GM19238 (cell line): ENCODE measurements around the gene GRIK3.

ENCODE experiments used
- DNase-seq: peaks from one replicate; pipeline ENCODE4 v3.0.0; 2011; ENCODE audit warnings: low spot score; ENCODE audit not compliant: insufficient read length

The GRIK3 gene

GRCh38 chr1:36835017-36835695 is 199.2 kb downstream of the GRIK3 start:
- DNase-seq, result no peak

- no peak for DNase-seq
Observed at GRCh38 chr1:36834586-36834985, 199.7 kb downstream of the GRIK3 start.

- no peak for DNase-seq
Observed at GRCh38 chr1:36831186-36831810, 203.0 kb downstream of the GRIK3 start.

GRCh38 chr1:36829961-36830360 is 204.4 kb downstream of the GRIK3 start:
- no peak for DNase-seq

- DNase-seq, result no peak
Observed at GRCh38 chr1:36829066-36829465, 205.2 kb downstream of the GRIK3 start.

GRCh38 chr1:36825226-36825625 is 209.1 kb downstream of the GRIK3 start:
- DNase-seq, result no peak

GRCh38 chr1:36824390-36824861 is 209.9 kb downstream of the GRIK3 start:
- DNase-seq, result no peak

GRCh38 chr1:36822648-36823047 is 211.7 kb downstream of the GRIK3 start:
- no peak for DNase-seq

- no peak for DNase-seq
Observed at GRCh38 chr1:36821386-36821785, 212.9 kb downstream of the GRIK3 start.

- DNase-seq, result no peak
Observed at GRCh38 chr1:36818771-36819170, 215.5 kb downstream of the GRIK3 start.

- no peak for DNase-seq
Observed at GRCh38 chr1:36816348-36816747, 218.0 kb downstream of the GRIK3 start.

- no peak for DNase-seq
Observed at GRCh38 chr1:36814774-36815173, 219.5 kb downstream of the GRIK3 start.

- DNase-seq, result no peak
Observed at GRCh38 chr1:36814083-36814482, 220.2 kb downstream of the GRIK3 start.

GRCh38 chr1:36807262-36807661 is 227.1 kb downstream of the GRIK3 start:
- DNase-seq, result no peak

- no peak for DNase-seq
Observed at GRCh38 chr1:36805979-36806640, 228.2 kb downstream of the GRIK3 start.

- no peak for DNase-seq
Observed at GRCh38 chr1:36804669-36805314, 229.5 kb downstream of the GRIK3 start.

GRCh38 chr1:36803868-36804570 is 230.3 kb downstream of the GRIK3 start:
- no peak for DNase-seq

GRCh38 chr1:36802018-36802417 is 232.3 kb downstream of the GRIK3 start:
- DNase-seq, result no peak

- no peak for DNase-seq
Observed at GRCh38 chr1:36797761-36798160, 236.6 kb downstream of the GRIK3 start.

GRCh38 chr1:36796733-36797132 is 237.6 kb downstream of the GRIK3 start:
- no peak for DNase-seq

GRCh38 chr1:36796106-36796590 is 238.2 kb downstream of the GRIK3 start:
- no peak for DNase-seq
